Measurements from ENCODE around the gene MRPL58.

DNA sequence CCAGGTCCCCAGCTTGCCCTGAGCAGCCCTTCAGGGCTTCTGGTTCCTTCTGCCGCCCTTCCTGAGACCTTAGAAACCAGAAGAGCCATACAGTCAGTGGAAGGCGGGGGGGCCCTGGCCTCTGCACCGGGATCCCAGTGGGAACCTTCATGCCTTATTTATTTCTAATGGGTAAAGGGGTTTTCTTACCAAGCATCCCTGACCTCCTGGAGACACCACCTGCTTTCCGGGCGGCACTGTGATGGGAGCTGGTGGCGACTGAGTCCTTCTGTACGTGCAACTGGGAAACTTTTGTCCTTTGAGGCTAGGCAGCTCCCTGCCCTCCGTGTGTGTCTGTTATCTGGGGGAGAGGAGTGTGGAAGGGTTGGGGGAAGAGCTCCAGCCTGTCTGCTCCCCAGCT, 7.2 kb upstream of the MRPL58 start:
- TF ChIP-seq, protein P1, sequence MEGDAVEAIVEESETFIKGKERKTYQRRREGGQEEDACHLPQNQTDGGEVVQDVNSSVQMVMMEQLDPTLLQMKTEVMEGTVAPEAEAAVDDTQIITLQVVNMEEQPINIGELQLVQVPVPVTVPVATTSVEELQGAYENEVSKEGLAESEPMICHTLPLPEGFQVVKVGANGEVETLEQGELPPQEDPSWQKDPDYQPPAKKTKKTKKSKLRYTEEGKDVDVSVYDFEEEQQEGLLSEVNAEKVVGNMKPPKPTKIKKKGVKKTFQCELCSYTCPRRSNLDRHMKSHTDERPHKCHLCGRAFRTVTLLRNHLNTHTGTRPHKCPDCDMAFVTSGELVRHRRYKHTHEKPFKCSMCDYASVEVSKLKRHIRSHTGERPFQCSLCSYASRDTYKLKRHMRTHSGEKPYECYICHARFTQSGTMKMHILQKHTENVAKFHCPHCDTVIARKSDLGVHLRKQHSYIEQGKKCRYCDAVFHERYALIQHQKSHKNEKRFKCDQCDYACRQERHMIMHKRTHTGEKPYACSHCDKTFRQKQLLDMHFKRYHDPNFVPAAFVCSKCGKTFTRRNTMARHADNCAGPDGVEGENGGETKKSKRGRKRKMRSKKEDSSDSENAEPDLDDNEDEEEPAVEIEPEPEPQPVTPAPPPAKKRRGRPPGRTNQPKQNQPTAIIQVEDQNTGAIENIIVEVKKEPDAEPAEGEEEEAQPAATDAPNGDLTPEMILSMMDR (IDR thresholded peaks at IDR 0.05 in 4 of 5, conservative IDR thresholded peaks at IDR 0.05 in 1 of 5) = no peak
- no peak for TF ChIP-seq POLR2A (IDR thresholded peaks at IDR 0.05)

Measured in gastrocnemius medialis (tissue), 4 donors.